Activated CD4-positive, alpha-beta T cell treated with anti-CD3 and anti-CD28 coated beads, Interleukin-2, amount 10 ng/mL, durations not matched to agents 24 days and 14 days (primary cell): ENCODE results near the gene TM9SF4. TPM values are rescaled to one million over a fixed set of nuclear protein-coding genes. Genes with fewer than 3 reads are reported as not detected.
"Not testable (repeated sequence)": the region's sequence is repeated elsewhere in the genome, so short reads cannot be mapped to it uniquely, and the experiment has no call there.

Source experiments
- DNase-seq: peaks from one replicate; pipeline ENCODE4 v3.0.0; 2022
- H3K27ac Mint-ChIP-seq: one replicate; pipeline ENCODE4 v1.8.0; 2022; ENCODE audit warnings: mild to moderate bottlenecking, mixed read lengths
- H3K27me3 Mint-ChIP-seq: one replicate; pipeline ENCODE4 v1.8.0; 2022; ENCODE audit warnings: mixed read lengths
- H3K36me3 Mint-ChIP-seq: one replicate; pipeline ENCODE4 v1.8.0; 2022; ENCODE audit warnings: low read depth, mild to moderate bottlenecking, mixed read lengths
- H3K4me1 Mint-ChIP-seq: one replicate; pipeline ENCODE4 v1.8.0; 2021; ENCODE audit warnings: mixed read lengths
- H3K4me3 Mint-ChIP-seq: one replicate; pipeline ENCODE4 v1.8.0; 2022; ENCODE audit warnings: mild to moderate bottlenecking, moderate library complexity, mixed read lengths
- H3K9me3 Mint-ChIP-seq: one replicate; pipeline ENCODE4 v1.8.0; 2021; ENCODE audit warnings: mixed read lengths
- intact Hi-C: fragments of 100-400 bp; cut with micrococcal nuclease; formaldehyde crosslinking; loops from one replicate; pipeline ENCODE4 v1.15.1; 2023
- total RNA-seq: library from RNA; stranded (reverse); gene quantifications from 2 replicates; pipeline ENCODE4 v1.2.3, GENCODE V29; 2022

TM9SF4 gene
- total RNA-seq, 1 donor from 2014 or later, result 49.8 TPM

DNA sequence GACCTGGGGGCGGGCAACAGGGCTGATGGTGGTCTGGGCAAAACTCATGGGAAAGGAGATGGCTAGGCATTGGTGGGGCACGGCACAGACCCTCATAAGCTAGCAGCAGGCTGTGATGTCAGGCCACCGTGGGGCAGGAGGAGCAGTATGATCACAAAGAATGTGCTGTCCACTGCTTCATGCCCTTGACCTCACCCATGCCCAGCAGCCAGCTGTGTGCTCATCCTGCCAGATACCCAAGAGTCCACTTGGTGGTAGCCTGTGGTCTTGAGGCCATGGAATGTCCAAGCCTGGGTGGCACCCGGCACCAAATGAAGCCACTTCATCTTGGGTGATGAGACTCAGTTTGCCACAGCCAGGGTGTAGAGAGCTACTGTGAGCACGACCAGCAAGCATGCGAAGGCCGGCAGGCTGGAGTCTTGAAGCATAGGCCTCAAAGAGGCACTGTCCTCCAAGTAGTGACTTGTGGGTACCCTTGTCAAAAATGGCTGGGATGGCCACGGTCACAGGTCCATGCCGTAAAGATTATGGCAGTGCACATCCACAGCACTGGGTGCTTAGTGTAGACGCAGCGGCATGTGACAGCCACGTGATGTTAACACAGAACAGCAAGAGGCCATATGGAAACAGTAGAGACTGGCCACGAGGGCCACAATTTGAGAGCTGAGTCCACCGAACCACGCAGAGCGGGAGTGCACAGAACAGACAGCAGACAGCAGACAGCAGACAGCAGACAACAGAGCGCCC is 79.0 kb downstream of the TM9SF4 start:
- Mint-ChIP-seq H3K36me3 (peaks cover 24% of the 10 kb centered on the region), H3K27ac (no peak overlapping the region), H3K27me3 (no peaks in the 10 kb centered on the region), H3K9me3 (no peaks in the 10 kb centered on the region), H3K4me3 (peak overlapping the region; percentile 73), H3K4me1 (peaks cover 21% of the 10 kb centered on the region)
- no peak for DNase-seq
- intact Hi-C loops, result no loop called here

GRCh38 chr20:32189123-32189410 is 79.6 kb downstream of the TM9SF4 start:
- Mint-ChIP-seq H3K36me3 (peaks cover 28% of the 10 kb centered on the region), H3K4me1 (peaks cover 25% of the 10 kb centered on the region), H3K4me3 (peak overlapping the region; percentile 77), H3K9me3 (no peaks in the 10 kb centered on the region), H3K27me3 (no peaks in the 10 kb centered on the region), H3K27ac (no peak overlapping the region)
- intact Hi-C loops, result no loop called here
- no peak for DNase-seq

- H3K9me3 Mint-ChIP-seq, result no peaks in the 10 kb centered on the region
- H3K36me3 Mint-ChIP-seq, result peaks cover 35% of the 10 kb centered on the region
- H3K4me3 Mint-ChIP-seq, result peak overlapping the region; percentile 77
- intact Hi-C loops, result no loop called here
- H3K27me3 Mint-ChIP-seq, result no peaks in the 10 kb centered on the region
- peak; percentile 77 for DNase-seq
- H3K27ac Mint-ChIP-seq, result peak overlapping the region; percentile 55
- H3K4me1 Mint-ChIP-seq, result peaks cover 30% of the 10 kb centered on the region
Measured at GRCh38 chr20:32189691-32190615, 80.4 kb downstream of the TM9SF4 start.

- H3K9me3 Mint-ChIP-seq, result no peaks in the 10 kb centered on the region
Measured at GRCh38 chr20:32190616-32191415, 81.3 kb downstream of the TM9SF4 start.

GRCh38 chr20:32191422-32191821 is 81.9 kb downstream of the TM9SF4 start:
- H3K27me3 Mint-ChIP-seq, result no peaks in the 10 kb centered on the region
- peaks cover 35% of the 10 kb centered on the region for H3K4me1 Mint-ChIP-seq
- intact Hi-C loops, result no loop called here
- H3K27ac Mint-ChIP-seq, result no peak overlapping the region
- no peaks in the 10 kb centered on the region for H3K9me3 Mint-ChIP-seq
- DNase-seq, result no peak
- peaks cover 48% of the 10 kb centered on the region for H3K36me3 Mint-ChIP-seq
- no peak overlapping the region for H3K4me3 Mint-ChIP-seq

More at GRCh38 chr20:32190616-32191415, 81.3 kb downstream of the TM9SF4 start:
- Mint-ChIP-seq H3K4me1 (peaks cover 35% of the 10 kb centered on the region), H3K4me3 (peak overlapping the region; percentile 74), H3K36me3 (peaks cover 43% of the 10 kb centered on the region), H3K27me3 (no peaks in the 10 kb centered on the region), H3K27ac (peak overlapping the region; percentile 55)
- intact Hi-C loops, result no loop called here
- no peak for DNase-seq

GRCh38 chr20:32191873-32192272 is 82.4 kb downstream of the TM9SF4 start:
- no peaks in the 10 kb centered on the region for H3K9me3 Mint-ChIP-seq
- H3K4me3 Mint-ChIP-seq, result no peak overlapping the region
- peaks cover 35% of the 10 kb centered on the region for H3K4me1 Mint-ChIP-seq
- DNase-seq, result no peak
- intact Hi-C loops, result no loop called here
- H3K36me3 Mint-ChIP-seq, result peaks cover 50% of the 10 kb centered on the region
- H3K27ac Mint-ChIP-seq, result peak overlapping the region; percentile 48
- H3K27me3 Mint-ChIP-seq, result no peaks in the 10 kb centered on the region

GRCh38 chr20:32192698-32193097 is 83.2 kb downstream of the TM9SF4 start:
- intact Hi-C loops, result no loop called here
- DNase-seq, result no peak
- H3K9me3 Mint-ChIP-seq, result no peaks in the 10 kb centered on the region
- no peak overlapping the region for H3K27ac Mint-ChIP-seq
- H3K27me3 Mint-ChIP-seq, result no peaks in the 10 kb centered on the region
- H3K36me3 Mint-ChIP-seq, result peaks cover 58% of the 10 kb centered on the region
- H3K4me3 Mint-ChIP-seq, result no peak overlapping the region
- peaks cover 39% of the 10 kb centered on the region for H3K4me1 Mint-ChIP-seq

DNA sequence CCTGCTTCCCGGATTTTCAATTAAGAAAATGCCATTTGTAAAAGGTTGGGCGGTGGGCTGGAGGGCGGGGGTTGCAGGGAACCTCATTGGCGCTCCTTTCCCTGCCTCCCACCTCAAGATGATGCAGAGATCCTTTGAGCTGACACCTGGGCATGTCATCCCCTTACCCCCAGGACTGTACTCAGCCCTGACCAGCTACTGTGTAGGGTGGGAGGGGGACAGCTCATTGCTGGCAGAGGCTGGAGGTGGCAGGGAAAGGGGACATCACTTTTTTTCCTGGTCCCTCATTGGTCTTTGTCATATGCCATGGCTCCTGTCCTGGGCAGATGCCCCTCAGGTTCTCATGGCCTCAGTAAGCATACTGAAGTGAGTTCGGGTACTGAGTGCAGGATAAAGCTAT is 83.8 kb downstream of the TM9SF4 start:
- Mint-ChIP-seq H3K36me3 (peaks cover 63% of the 10 kb centered on the region), H3K4me1 (peaks cover 42% of the 10 kb centered on the region)
- DNase-seq, intact Hi-C loops, H3K4me3 Mint-ChIP-seq, H3K27ac Mint-ChIP-seq, H3K27me3 Mint-ChIP-seq, H3K9me3 Mint-ChIP-seq: not testable (repeated sequence)

DNA sequence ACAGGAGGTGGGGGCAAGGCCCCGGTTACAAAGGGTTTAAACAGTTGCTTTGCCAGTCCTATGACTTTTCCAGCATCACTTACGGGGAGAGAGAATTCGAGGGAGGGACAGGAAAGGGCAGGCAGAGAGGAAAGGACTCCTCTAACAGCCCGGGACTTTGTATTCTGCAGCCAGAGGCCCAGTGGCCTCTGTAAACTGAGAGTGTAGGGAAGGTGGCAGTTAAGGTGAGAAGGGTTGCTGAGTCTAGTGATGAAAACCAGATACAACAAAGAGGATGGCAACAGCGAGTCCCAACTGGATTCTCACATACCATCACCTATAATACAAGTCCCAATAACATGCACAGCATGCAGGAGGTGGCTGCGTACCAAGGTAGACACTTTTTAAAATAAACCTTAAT is 84.5 kb downstream of the TM9SF4 start:
- Mint-ChIP-seq H3K9me3 (no peaks in the 10 kb centered on the region), H3K4me1 (peaks cover 41% of the 10 kb centered on the region), H3K27me3 (no peaks in the 10 kb centered on the region), H3K4me3 (no peak overlapping the region), H3K36me3 (peaks cover 66% of the 10 kb centered on the region), H3K27ac (peak overlapping the region; percentile 46)
- intact Hi-C loops, result no loop called here
- DNase-seq, result no peak

DNA sequence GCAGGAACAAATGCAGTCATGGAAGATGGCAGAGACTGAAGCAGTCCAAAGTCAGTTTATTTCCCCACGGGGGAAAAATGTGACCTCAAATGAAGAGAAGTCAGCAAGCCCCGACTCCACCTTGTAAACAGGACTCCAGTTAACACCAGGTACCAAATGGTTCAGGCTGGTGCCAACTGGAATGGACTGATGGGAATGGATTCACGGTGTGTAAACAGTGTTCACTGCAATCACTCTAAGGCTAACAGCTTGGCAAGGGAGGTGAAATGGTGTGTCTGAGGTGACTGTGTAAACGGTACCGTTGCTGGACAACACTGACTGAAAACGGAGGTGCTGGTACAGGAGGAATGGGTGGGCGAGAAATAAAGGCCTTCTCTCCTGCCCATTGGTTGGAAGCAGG is 86.1 kb downstream of the TM9SF4 start:
- Mint-ChIP-seq H3K4me3 (no peak overlapping the region), H3K9me3 (no peaks in the 10 kb centered on the region), H3K27ac (no peak overlapping the region), H3K27me3 (no peaks in the 10 kb centered on the region), H3K36me3 (peaks cover 75% of the 10 kb centered on the region), H3K4me1 (peaks cover 44% of the 10 kb centered on the region)
- DNase-seq, result no peak
- intact Hi-C loops, result no loop called here

GRCh38 chr20:32196613-32197012 is 87.1 kb downstream of the TM9SF4 start:
- H3K9me3 Mint-ChIP-seq, DNase-seq, H3K27me3 Mint-ChIP-seq, H3K4me3 Mint-ChIP-seq, H3K27ac Mint-ChIP-seq, intact Hi-C loops: not testable (repeated sequence)
- peaks cover 81% of the 10 kb centered on the region for H3K36me3 Mint-ChIP-seq
- peaks cover 43% of the 10 kb centered on the region for H3K4me1 Mint-ChIP-seq

DNA sequence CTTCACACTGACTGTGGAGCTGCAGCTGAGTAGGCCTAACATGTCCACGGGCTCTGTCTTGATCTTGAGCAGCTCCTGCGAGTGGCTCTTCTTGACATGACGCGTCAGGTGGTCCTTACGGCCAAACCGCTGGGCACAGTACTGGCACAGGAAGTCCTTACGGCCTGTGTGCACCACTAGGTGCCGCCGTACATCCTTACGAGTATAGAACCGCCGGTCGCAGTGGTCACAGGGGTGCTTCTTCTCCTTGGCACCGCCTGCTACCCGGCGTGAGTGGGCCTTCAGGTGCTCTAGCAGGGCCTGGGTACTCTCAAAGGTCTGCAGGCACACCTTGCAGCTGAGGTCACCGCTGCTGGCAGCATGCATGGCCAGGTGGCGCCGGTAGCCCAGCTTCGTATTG is 87.6 kb downstream of the TM9SF4 start:
- intact Hi-C loops, H3K27ac Mint-ChIP-seq, H3K27me3 Mint-ChIP-seq, DNase-seq, H3K9me3 Mint-ChIP-seq, H3K4me3 Mint-ChIP-seq: not testable (repeated sequence)
- Mint-ChIP-seq H3K4me1 (peaks cover 43% of the 10 kb centered on the region), H3K36me3 (peaks cover 80% of the 10 kb centered on the region)

- DNase-seq, result no peak
- H3K4me3 Mint-ChIP-seq, result peak overlapping the region; percentile 46
- intact Hi-C loops, result no loop called here
- no peaks in the 10 kb centered on the region for H3K9me3 Mint-ChIP-seq
- peak overlapping the region; percentile 57 for H3K27ac Mint-ChIP-seq
- peaks cover 80% of the 10 kb centered on the region for H3K36me3 Mint-ChIP-seq
- H3K27me3 Mint-ChIP-seq, result no peaks in the 10 kb centered on the region
- peaks cover 52% of the 10 kb centered on the region for H3K4me1 Mint-ChIP-seq
Measured at GRCh38 chr20:32199006-32199405, 89.5 kb downstream of the TM9SF4 start.
